IPS-NIHi7 (cell line): Measurements from ENCODE around the gene JMJD6.
"Not testable (repeated sequence)": the region's sequence is repeated elsewhere in the genome, so short reads cannot be mapped to it uniquely, and the experiment has no call there.

ENCODE experiments used
- DNase-seq: peaks from one replicate; pipeline ENCODE4 v3.0.0; 2012; ENCODE audit warnings: mixed read lengths; ENCODE audit errors: extremely low spot score

Gene JMJD6

DNA sequence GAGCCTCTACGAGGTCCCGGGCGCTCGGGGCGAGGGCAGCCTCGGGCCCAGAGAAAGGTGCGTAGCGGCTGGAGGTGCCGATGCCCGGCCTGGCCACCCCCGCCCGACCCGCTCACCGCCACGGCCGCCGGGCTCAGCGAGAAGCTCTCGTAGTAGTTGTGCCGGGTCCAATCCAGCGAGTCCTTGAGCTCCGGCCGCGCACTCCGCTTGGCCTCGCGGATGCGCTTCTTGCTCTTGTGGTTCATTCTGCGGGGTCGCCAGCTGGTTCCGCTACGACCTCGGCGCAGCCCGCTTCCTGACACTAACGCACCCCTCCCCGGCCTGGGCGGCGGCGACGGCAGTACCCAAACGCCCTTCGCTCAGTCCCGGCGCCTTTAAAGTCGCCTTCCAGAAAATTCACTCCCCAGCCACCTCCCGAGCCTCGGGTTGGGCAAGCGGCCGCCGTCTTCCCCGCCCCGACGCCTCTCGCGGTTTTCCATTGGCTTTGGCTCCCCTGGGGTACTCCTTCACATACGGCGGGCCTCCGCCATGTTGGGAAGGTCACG is at the start of gene JMJD6:
TSS of gene JMJD6 (minus strand) at position 376 of the 545 bp plus-strand sequence. CDS start at position 245, 131 bp downstream.
- peak; percentile 93 for DNase-seq

DNA sequence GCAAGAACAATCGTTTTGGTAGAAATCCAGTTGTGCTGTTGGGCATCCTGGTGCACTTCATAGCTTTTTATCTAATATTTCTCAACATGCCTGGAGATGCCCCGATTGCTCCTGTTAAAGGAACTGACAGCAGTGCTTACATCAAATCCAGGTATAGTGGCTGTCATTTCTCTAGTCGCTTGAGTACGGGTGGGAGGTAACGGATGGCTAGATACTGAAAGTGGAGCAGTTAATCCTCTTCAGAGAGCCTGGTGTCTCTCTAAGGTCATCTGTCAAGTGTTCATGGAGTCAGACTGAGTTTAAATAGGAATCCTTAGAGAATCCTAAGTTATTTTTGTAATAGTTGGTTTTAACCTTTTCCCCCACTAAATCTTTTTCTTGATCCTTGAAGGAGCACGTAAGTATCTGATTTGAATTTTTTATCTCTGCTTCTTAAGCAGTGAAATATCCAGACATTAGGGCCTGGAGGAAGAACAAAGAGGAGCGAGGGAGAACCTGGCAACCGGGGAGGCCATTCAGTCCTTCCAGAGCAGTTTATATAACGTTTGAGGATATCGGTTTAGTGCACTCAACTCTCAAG is 48.7 kb upstream of the JMJD6 start:
- no peak for DNase-seq

DNA sequence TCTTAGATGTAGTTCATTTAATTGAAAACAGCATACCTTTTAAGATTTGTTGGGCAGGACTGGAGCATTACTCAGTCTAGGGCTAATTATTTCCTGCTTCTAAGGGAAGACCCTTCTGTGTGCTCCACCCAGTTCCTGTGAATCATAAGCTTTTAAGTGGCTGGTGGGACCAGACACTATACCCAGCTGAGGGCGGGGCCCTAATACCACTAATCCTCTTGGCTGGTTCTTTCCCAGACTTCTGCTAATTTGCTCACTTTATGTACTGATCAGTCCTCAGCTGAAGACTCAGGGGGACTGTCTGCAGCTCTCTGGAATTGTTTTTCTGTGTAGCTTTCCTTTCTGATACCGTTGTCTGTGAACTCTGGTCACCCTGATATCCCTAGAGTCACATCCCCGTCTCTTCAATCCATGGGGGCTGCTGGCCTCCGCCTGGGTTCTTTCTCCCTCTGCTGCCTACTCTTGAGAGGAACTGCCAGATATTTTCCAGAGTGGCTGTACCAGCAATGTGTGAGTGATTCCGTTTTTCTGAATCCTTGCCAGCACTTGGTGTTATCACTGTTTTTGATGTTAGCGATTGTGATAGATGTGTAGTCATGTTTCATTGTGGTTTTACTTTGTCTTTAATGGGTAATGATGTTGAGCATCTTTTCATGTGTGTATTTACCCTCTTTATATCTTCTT is 46.6 kb upstream of the JMJD6 start:
- peak; percentile 21 for DNase-seq

DNA sequence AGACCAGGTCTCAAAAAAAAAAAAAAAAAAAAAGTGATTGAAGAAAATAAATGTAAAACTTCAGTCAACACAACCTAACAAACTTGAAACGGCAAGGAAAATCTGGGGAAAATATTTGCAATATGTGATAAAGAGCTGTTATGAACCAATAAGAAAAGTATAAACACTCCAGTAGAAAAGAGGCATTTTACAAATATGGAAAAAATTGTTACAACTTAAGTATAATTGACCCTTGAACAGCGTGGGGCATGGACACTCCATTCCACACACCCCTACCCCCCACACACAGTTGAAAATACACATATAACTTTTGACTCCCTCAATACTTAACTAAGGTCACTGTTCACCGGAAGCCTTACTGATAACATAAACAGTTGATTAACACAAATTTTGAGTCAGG is 32.2 kb upstream of the JMJD6 start:
- DNase-seq: no peak

DNA sequence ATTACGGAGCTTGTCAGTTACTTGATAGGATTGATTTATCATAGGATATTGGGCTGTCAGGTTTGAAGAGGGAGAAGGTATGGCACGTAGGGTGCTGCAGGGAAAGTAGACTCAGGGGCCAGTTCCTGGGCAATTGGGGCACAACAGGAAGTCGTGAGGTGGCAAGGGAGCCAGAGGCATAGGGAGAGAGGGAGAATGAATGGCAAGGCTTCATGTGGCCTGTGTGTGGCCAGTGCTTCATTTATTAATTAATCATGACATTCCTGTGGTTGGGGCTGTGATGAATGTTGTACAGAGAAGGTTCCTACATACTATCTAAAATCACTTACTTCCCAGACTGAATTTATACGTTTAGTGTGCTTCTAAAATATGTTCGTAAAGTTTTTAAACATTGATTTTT is 30.9 kb upstream of the JMJD6 start:
- DNase-seq: no peak

DNA sequence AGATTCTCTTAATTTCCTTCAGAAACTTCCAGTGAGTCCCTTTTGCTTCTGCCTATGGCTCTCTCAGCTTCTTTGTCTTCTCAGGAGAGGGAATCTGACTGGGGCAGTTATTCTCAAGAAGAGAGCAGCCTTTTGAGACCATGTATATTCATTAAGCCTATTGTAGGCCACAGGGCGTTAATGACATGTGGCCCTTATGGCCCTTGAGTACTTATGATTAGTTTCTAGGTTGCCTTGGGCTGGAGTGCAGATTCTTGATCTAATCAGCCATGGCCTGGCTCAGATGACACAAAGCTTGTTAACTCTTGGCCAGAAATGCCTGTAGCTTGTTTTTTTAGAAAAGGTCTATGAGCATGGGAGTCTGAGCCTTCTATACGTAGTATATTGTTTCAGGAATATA is 28.9 kb upstream of the JMJD6 start:
- DNase-seq: no peak

DNA sequence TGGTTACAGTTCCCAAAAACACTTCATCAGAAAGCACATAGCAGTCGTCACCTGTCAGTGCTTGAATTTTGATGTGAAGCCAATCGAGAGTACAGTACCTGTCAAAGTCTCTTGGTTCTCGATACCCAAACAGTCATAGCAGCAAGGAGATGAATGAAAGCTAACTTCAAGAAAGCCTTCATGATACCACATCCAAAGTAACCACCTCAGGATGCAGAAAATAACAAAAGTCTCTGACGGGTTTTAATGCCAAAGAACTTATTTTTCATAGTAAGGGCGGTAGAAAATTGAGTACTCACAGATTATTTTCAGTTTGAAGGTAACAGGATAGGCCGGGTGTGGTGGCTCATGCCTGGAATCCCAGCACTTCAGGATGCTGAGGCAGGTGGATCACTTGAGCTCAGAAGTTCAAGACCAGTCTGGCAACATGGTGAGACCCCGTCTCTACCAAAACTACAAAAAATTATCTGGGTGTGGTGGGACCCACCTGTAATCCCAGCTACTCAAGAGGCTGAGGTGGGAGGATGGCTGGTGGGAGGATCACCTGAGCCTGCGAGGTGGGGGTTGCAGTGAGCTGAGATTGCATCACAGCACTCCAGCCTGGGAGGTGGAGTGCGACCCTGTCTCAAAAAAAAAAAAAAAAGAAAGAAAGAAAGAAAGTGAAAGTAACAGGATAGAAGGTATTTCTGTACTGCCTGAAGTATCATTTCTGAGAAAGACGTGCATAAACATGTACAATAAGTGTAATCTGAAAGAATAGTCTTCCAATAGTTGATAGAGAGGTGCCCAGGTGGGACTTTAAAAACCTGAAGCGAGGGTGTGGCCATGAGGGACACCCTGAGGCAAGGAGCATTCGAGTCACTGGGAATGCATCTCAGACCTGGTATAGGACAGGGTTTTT is 26.9 kb upstream of the JMJD6 start:
- DNase-seq: no peak

DNA sequence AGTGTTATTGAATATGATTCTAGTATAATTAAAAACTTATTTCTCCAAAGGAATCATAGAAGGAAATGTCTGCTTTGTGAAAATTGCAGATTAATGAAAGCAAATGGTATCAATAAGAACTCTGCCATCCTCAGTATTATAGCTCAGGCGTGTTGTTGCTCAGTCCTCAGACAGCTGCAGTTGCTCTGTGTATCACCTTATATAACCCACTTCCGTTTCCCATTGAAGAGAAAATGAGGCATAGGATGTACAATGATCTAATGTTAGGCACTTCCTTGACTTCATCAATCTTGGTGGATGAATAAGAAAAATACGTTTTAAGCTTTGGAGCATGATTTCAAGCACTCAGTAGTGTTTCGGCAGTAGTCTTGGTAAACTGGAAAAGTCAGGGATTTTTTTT is 25.6 kb upstream of the JMJD6 start:
- no peak for DNase-seq

DNA sequence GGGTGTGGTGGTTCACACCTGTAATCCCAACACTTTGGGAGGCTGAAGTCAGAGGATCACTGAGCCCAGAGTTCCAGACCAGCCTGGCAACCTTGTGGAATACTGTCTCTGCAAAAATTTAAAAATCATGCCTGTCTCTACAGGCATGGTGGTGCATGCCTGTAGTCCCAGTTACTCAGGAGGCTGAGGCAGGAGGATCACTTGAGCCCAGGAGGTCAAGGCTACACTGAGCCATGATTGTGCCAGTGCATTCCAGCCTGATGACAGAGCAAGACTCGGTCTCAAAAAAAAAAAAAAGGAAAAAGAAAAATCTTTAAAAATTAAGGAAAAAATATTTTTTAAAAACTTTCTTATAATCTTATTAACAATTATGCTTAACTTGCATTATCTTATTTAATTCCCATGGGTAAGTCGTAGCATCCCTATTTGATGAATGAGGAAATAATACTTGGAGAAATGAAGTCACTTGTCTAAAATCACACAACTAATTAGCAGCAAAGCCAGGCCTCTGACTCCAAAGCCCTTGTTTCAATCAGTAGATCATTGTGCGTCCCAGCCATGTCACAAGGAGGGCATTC is 25.1 kb upstream of the JMJD6 start:
- DNase-seq: no peak

DNA sequence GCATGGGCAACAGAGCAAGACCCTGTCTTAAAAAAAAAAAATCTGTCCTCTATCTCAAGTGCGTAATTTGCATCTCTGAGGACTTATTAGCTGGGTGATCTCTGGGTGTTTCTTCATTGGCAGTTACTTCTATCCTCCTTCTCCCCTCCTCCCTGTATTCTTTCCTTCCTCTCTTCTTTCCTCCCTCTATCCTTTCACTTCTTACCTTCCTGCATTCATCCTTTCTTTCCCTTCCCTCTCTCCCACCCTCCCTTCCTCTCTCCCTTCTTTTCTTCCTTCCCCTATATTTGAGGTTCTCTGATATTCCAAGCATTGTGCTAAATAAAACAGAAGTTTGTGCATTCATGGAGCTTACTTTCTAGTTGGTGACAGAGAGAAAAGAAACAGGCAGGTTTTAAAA is 22.3 kb upstream of the JMJD6 start:
- no peak for DNase-seq

DNA sequence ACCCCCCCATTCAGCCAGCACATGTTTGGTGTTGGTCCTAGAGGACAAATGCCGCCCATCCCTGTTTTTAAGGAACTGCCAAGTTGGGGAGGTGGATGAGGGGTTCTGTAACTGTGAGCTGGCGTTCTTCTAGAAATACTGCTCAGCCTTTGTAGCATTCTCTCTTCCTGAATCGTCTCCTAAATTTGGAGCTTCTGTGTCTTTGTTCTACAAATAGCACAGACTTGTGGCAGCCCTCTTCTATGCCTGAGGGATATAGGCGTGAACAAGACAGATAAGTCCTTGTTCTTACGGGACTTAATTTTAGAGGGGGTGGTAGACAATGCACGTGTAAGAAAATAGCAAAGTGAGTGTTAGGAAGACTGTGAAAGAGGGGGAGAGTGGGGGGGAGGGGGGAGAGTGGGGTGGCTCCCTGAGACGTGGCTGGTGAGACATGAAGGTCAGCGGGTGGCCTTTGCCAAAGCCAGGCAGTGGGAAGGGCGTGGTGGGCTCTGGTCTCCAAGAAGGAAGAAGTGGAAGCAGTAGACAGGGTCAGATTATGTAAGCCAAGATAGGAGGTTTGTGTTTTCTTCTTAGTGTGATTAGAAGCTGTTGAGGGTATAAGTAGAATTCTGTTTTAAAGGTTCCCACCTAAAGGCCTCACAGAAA is 21.4 kb upstream of the JMJD6 start:
- no peak for DNase-seq

DNA sequence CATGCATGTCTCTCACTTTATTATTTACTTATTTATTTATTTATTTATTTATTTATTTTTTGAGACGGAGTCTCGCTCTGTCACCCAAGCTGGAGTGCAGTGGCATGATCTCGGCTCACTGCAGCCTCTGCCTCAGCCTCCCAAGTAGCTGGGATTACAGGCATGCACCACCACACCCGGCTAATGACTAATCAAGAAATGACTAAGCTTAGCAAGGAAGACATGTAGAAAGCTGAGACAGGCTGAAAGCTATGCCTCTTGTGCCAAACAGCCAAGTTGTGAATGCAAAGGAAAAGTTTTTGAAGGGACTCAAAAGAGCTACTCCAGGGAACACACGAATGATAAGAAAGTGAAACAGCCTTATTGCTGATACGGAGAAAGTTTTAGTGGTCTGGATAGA is 19.4 kb upstream of the JMJD6 start:
- not testable (repeated sequence) for DNase-seq

DNA sequence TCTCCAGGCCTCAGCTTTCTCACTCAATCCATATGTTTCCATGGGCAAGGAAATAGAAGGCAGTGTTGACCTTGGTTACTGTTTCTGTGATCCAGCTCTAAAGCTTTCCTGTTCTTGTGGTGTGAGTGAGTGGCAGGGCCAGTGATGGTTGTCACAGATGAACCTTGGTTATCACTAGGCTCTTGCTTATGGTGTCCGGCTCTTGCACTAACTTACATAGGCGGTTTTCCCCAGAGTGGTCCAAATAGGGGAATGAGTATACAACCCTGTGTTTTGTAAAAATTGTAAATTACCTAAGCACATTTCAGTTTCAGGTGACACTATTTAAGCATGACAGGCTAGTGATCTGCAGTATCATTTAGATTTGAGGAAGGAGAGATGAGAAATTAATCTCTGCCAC is 18.3 kb upstream of the JMJD6 start:
- no peak for DNase-seq

DNA sequence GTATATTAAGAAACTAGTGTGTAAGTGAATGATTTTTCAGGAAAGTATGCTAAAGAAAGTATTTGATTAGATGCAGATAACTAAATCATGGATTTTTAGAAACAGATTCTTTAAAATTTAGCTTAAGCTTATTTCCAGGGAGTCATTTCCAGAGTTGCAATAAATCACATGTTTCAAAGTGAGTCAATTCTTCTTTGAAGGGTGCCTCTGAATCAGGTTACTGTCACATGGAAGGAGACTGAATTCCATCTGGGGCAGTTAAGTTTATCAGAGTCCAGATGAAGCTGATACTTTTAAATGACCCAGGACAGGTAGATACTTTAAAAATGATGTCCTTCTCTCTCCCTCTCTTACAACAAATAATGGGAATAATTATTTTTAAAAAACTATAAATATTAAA is 16.6 kb upstream of the JMJD6 start:
- DNase-seq: no peak

DNA sequence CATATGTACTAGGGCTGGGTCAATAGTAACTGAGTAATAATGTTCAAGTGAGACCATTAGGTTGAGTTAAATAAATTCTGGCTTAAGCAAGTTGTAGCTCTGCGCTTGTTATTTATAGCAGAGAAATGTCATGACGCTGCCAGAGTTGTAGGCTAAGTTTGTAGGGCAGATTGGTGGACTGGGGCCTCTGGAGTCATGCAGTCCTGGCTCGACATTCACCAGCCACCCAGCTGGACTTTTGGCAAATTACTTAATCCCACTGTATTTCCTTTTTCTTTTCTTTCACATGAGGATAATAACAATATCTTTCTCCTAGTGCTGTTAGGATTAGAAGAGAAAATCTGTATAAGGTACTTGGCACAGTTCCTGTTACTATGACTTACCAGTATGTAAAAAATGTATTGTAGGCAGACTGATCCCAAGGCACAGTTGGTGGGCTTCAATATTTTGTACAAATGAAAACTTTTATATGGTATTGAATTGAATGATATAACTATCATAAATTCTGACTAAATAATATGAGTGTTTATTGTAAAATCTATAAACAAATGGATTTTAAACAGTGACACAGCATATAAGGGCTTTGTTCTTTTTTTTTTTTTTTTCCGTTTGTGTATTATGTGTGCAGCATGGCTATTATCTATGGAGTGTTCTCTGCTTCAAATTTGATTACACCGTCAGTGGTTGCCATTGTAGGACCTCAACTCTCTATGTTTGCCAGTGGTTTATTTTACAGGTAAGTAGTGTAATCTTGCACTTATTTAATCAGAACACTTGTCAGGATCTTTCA is 14.1 kb upstream of the JMJD6 start:
- DNase-seq: no peak

DNA sequence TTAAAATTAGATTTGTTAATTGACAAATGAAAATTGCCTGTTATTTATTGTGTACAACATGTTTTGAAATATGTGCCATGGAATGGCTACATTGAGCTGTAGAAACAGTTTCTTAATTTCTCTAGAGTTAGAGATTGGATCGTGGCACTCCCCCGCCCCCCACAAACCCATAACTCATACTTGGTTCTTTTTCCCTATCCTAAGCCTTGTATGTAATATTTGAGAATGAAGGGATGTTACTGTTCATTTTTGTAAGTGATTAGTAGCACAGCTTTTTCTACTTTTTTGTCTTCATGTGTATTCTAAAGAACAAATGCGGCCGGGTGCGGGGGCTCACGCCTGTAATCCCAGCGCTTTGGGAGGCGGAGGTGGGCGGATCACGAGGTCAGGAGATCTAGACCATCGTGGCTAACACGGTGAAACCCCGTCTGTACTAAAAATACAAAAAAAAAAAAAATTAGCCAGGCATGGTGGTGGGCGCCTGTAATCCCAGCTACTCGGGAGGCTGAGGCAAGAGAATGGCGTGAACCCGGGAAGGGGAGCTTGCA is 13.2 kb upstream of the JMJD6 start:
- DNase-seq: not testable (repeated sequence)

DNA sequence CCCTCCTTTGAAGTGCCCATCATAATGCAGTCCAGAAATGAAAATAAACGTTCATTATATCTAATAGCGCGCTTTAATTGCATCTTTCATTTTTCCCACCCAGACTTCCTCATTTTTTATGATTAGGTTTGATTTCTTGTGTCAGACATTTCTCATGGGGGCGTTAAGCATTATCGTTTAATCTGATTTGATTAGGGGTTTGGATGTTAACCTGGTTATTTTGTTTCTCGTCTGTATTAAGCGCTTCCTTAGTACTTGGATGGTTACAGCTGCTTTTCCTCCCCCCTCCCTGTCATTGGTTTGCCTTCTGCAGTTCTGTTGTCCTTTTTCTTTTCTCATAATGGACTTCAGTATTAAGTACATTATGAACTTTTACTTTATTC is 12.1 kb upstream of the JMJD6 start:
- DNase-seq: no peak

DNA sequence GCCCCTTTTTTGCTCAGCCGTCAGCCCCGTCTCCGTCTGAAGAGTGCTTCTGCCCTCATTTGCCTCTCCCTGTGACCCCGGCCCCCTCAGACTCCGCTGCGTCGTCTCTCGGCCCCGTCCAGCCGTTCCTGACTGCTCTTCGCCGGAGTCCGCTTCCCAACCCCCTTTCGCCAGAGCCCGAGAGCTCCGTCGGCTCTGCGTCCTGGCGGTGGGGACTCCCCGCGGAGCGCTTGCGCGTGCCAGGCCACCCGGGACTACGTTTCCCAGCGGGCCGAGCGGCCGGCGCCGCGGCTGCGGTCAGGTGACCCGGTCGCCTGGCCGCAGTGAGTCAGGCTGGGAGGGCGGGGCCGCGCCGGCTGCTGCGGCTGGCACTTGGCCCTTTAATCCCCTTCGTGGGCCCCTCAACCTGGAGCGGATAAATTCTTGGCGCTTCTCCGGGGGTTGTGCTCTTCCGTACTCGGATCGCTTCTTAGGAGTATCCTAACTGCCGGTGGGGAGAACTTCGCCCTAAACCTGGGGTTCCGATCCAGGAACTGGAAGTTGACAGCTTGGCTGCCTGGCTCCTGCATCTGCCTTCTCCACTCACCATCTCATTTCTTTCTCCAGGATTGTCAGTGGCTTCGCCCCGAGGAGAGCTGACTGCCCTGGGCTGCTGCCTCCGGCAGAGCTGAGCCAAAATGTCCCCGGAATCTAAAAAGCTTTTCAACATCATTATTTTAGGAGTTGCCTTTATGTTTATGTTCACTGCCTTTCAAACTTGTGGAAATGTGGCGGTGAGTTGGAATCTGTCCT is 11.5 kb upstream of the JMJD6 start, which contains the start of gene MFSD11:
TSS of gene MFSD11 (plus strand) at position 444 of the 792 bp plus-strand sequence. CDS start at position 678, 234 bp downstream.
- DNase-seq: peak; percentile 97

DNA sequence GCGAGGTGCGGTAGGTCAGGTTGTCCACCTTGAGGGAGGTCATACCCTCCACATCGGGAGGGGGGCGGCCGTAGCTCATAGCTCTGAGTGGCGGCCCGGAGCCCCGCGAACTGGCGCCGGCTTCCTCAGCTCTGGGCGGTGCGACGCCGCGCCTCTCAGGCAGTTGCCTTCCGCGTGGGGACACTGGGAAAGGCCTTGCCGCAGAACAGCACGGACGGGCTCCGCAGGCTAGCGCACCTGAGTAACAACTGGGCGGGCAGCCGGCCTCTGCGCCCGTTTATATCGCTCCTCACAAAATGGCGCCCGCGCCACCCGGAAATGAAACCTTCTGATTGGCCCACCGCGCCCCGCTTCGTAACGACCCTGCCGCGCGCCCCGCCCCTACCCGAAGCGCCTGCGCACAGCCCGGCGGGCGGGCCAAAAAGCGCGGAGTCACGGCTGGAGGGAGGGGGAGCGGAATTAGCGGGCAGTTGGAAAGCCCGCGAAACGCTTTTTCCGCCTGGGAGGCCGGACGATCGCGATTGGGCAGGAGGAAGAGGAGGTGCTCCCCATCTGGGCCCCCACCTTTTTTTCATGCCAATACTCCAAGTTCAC is 10.8 kb upstream of the JMJD6 start, which contains the start of gene SRSF2:
TSS of gene SRSF2 (minus strand) at position 250 of the 594 bp plus-strand sequence. CDS start at position 79, 171 bp downstream.
- DNase-seq: peak; percentile 95
